ENCODE data around the gene FASTK.
"Not testable (repeated sequence)": the region's sequence is repeated elsewhere in the genome, so short reads cannot be mapped to it uniquely, and the experiment has no call there.

FASTK gene

GRCh38 chr7:151045262-151045661 is 35.3 kb downstream of the FASTK start:
- Mint-ChIP-seq H3K4me3 (no peak overlapping the region), H3K36me3 (ENCODE audit: insufficient read depth) (peaks cover 11% of the 10 kb centered on the region), H3K4me1 (ENCODE audit: low read depth in 2 of 2) (peaks cover 0 to 2% of the 10 kb centered on the region in 2 donors), H3K9me3 (no peaks in the 10 kb centered on the region), H3K27me3 (no peaks in the 10 kb centered on the region), H3K27ac (no peak overlapping the region)
- DNase-seq (no peak), ATAC-seq (replicated peaks) (no peak)

GRCh38 chr7:151043959-151044358 is 36.6 kb downstream of the FASTK start:
- no peak for ATAC-seq (replicated peaks)
- no peak for DNase-seq
- H3K27ac Mint-ChIP-seq = no peak overlapping the region
- H3K4me1 Mint-ChIP-seq (ENCODE audit: low read depth in 2 of 2) = peaks cover 8 to 9% of the 10 kb centered on the region in 2 donors
- no peaks in the 10 kb centered on the region for H3K9me3 Mint-ChIP-seq
- no peak overlapping the region for H3K4me3 Mint-ChIP-seq
- H3K27me3 Mint-ChIP-seq = no peaks in the 10 kb centered on the region
- peaks cover 11% of the 10 kb centered on the region for H3K36me3 Mint-ChIP-seq (ENCODE audit: insufficient read depth)

GRCh38 chr7:151043449-151043848 is 37.2 kb downstream of the FASTK start:
- not testable (repeated sequence) for DNase-seq; ATAC-seq (replicated peaks)

GRCh38 chr7:151040616-151041375 is 39.8 kb downstream of the FASTK start:
- Mint-ChIP-seq H3K27me3 (no peaks in the 10 kb centered on the region), H3K4me1 (ENCODE audit: low read depth in 2 of 2) (peaks cover 8 to 9% of the 10 kb centered on the region in 2 donors), H3K27ac (no peak overlapping the region), H3K4me3 (no peak overlapping the region), H3K9me3 (no peaks in the 10 kb centered on the region), H3K36me3 (ENCODE audit: insufficient read depth) (peaks cover 6% of the 10 kb centered on the region)
- ATAC-seq (replicated peaks) (no peak), DNase-seq (no peak)

More at GRCh38 chr7:151043449-151043848, 37.2 kb downstream of the FASTK start:
- H3K4me3 Mint-ChIP-seq; H3K4me1 Mint-ChIP-seq (ENCODE audit: low read depth in 2 of 2); H3K27ac Mint-ChIP-seq; H3K27me3 Mint-ChIP-seq; H3K9me3 Mint-ChIP-seq: not testable (repeated sequence)
- H3K36me3 Mint-ChIP-seq (ENCODE audit: insufficient read depth) = peaks cover 11% of the 10 kb centered on the region

GRCh38 chr7:151039850-151040548 is 40.6 kb downstream of the FASTK start:
- H3K27ac Mint-ChIP-seq = peak overlapping the region in 1 of 2 donors; percentile 86
- no peak for DNase-seq
- H3K4me3 Mint-ChIP-seq = no peak overlapping the region
- ATAC-seq (replicated peaks) = no peak
- H3K9me3 Mint-ChIP-seq = no peaks in the 10 kb centered on the region
- peaks cover 6% of the 10 kb centered on the region for H3K36me3 Mint-ChIP-seq (ENCODE audit: insufficient read depth)
- no peaks in the 10 kb centered on the region for H3K27me3 Mint-ChIP-seq
- H3K4me1 Mint-ChIP-seq (ENCODE audit: low read depth in 2 of 2) = peaks cover 8 to 9% of the 10 kb centered on the region in 2 donors

GRCh38 chr7:151038951-151039849 is 41.4 kb downstream of the FASTK start:
- H3K4me3 Mint-ChIP-seq = no peak overlapping the region
- no peak for DNase-seq
- H3K27ac Mint-ChIP-seq = peak overlapping the region in 1 of 2 donors; percentile 86
- peaks cover 6% of the 10 kb centered on the region for H3K36me3 Mint-ChIP-seq (ENCODE audit: insufficient read depth)
- peaks cover 8 to 9% of the 10 kb centered on the region in 2 donors for H3K4me1 Mint-ChIP-seq (ENCODE audit: low read depth in 2 of 2)
- no peaks in the 10 kb centered on the region for H3K27me3 Mint-ChIP-seq
- peak; percentile 80 for ATAC-seq (replicated peaks)
- no peaks in the 10 kb centered on the region for H3K9me3 Mint-ChIP-seq

- Mint-ChIP-seq H3K27me3 (no peaks in the 10 kb centered on the region), H3K4me1 (ENCODE audit: low read depth in 2 of 2) (peaks cover 9 to 15% of the 10 kb centered on the region in 2 donors), H3K4me3 (no peak overlapping the region), H3K27ac (peak overlapping the region in 1 of 2 donors; percentile 66), H3K9me3 (no peaks in the 10 kb centered on the region), H3K36me3 (ENCODE audit: insufficient read depth) (peaks cover 7% of the 10 kb centered on the region)
- no peak for ATAC-seq (replicated peaks)
- DNase-seq = no peak
These were observed 44.7 kb downstream of the FASTK start for GRCh38 chr7:151035902-151036301.

- Mint-ChIP-seq H3K36me3 (ENCODE audit: insufficient read depth) (peaks cover 2% of the 10 kb centered on the region), H3K9me3 (no peaks in the 10 kb centered on the region), H3K4me3 (no peak overlapping the region), H3K4me1 (ENCODE audit: low read depth in 2 of 2) (peaks cover 9 to 15% of the 10 kb centered on the region in 2 donors), H3K27ac (peak overlapping the region in 1 of 2 donors; percentile 66), H3K27me3 (no peaks in the 10 kb centered on the region)
- DNase-seq (no peak), ATAC-seq (replicated peaks) (no peak)
These were observed 45.4 kb downstream of the FASTK start for GRCh38 chr7:151035026-151035717.

- DNase-seq (no peak), ATAC-seq (replicated peaks) (no peak)
- no peaks in the 10 kb centered on the region for H3K27me3 Mint-ChIP-seq
- H3K4me1 Mint-ChIP-seq (ENCODE audit: low read depth in 2 of 2) = peaks cover 7 to 15% of the 10 kb centered on the region in 2 donors
- peaks cover 8% of the 10 kb centered on the region for H3K36me3 Mint-ChIP-seq (ENCODE audit: insufficient read depth)
- H3K9me3 Mint-ChIP-seq = no peaks in the 10 kb centered on the region
- no peak overlapping the region for H3K4me3 Mint-ChIP-seq
- H3K27ac Mint-ChIP-seq = no peak overlapping the region
These were observed 46.1 kb downstream of the FASTK start for GRCh38 chr7:151034312-151035025.

GRCh38 chr7:151033864-151034249 is 46.8 kb downstream of the FASTK start:
- H3K4me1 Mint-ChIP-seq (ENCODE audit: low read depth in 2 of 2) = peaks cover 6 to 13% of the 10 kb centered on the region in 2 donors
- H3K27me3 Mint-ChIP-seq = no peaks in the 10 kb centered on the region
- ATAC-seq (replicated peaks) (no peak), DNase-seq (no peak)
- no peak overlapping the region for H3K4me3 Mint-ChIP-seq
- no peaks in the 10 kb centered on the region for H3K9me3 Mint-ChIP-seq
- peaks cover 12% of the 10 kb centered on the region for H3K36me3 Mint-ChIP-seq (ENCODE audit: insufficient read depth)
- no peak overlapping the region for H3K27ac Mint-ChIP-seq

GRCh38 chr7:151032936-151033863 is 47.4 kb downstream of the FASTK start:
- Mint-ChIP-seq H3K4me3 (no peak overlapping the region), H3K36me3 (ENCODE audit: insufficient read depth) (peaks cover 19% of the 10 kb centered on the region), H3K27me3 (no peaks in the 10 kb centered on the region), H3K4me1 (ENCODE audit: low read depth in 2 of 2) (peaks cover 10 to 17% of the 10 kb centered on the region in 2 donors), H3K9me3 (no peaks in the 10 kb centered on the region), H3K27ac (no peak overlapping the region)
- no peak for ATAC-seq (replicated peaks)
- no peak for DNase-seq
